ENCODE results near the gene CA11.

Gene CA11

GRCh38 chr19:48627865-48628314, 18.1 kb downstream of the CA11 start:
- DNase-seq (ENCODE audit: low read depth in 1 of 2, low spot score in 1 of 2) = no peak
- in situ Hi-C loops (cut with HindIII; ENCODE audit: low pct_unique_long_range_greater_than_20kb, low sequenced_read_pairs) = no loop called here
- TF ChIP-seq JUND (IDR thresholded peaks at IDR 0.05; ENCODE audit: low read depth) = no peak

GRCh38 chr19:48627201-48627864, 18.7 kb downstream of the CA11 start:
- in situ Hi-C loops (cut with HindIII; ENCODE audit: low pct_unique_long_range_greater_than_20kb, low sequenced_read_pairs) = no loop called here
- no peak for TF ChIP-seq JUND (IDR thresholded peaks at IDR 0.05; ENCODE audit: low read depth)
- DNase-seq (ENCODE audit: low read depth in 1 of 2, low spot score in 1 of 2) = no peak

- in situ Hi-C loops (cut with HindIII; ENCODE audit: low pct_unique_long_range_greater_than_20kb, low sequenced_read_pairs) = no loop called here
- TF ChIP-seq JUND (IDR thresholded peaks at IDR 0.05; ENCODE audit: low read depth) = no peak
- no peak for DNase-seq (ENCODE audit: low read depth in 1 of 2, low spot score in 1 of 2)
These were observed 20.1 kb downstream of the CA11 start for GRCh38 chr19:48625891-48626327.

- TF ChIP-seq JUND (IDR thresholded peaks at IDR 0.05; ENCODE audit: low read depth) = no peak
- DNase-seq (ENCODE audit: low read depth in 1 of 2, low spot score in 1 of 2) = no peak
- in situ Hi-C loops (cut with HindIII; ENCODE audit: low pct_unique_long_range_greater_than_20kb, low sequenced_read_pairs) = no loop called here
These were observed 20.9 kb downstream of the CA11 start for GRCh38 chr19:48624791-48625723.

- peak; percentile 66 to 89 for DNase-seq (ENCODE audit: low read depth in 1 of 2, low spot score in 1 of 2)
- no peak for TF ChIP-seq JUND (IDR thresholded peaks at IDR 0.05; ENCODE audit: low read depth)
- in situ Hi-C loops (cut with HindIII; ENCODE audit: low pct_unique_long_range_greater_than_20kb, low sequenced_read_pairs) = no loop called here
These were observed 21.9 kb downstream of the CA11 start for GRCh38 chr19:48624067-48624594.

- in situ Hi-C loops (cut with HindIII; ENCODE audit: low pct_unique_long_range_greater_than_20kb, low sequenced_read_pairs) = no loop called here
- no peak for DNase-seq (ENCODE audit: low read depth in 1 of 2, low spot score in 1 of 2)
- no peak for TF ChIP-seq JUND (IDR thresholded peaks at IDR 0.05; ENCODE audit: low read depth)
These were observed 22.4 kb downstream of the CA11 start for GRCh38 chr19:48623556-48624066.

GRCh38 chr19:48619692-48620585, 26.0 kb downstream of the CA11 start:
- in situ Hi-C loops (cut with HindIII; ENCODE audit: low pct_unique_long_range_greater_than_20kb, low sequenced_read_pairs) = no loop called here
- TF ChIP-seq JUND (IDR thresholded peaks at IDR 0.05; ENCODE audit: low read depth) = no peak
- DNase-seq (ENCODE audit: low read depth in 1 of 2, low spot score in 1 of 2) = no peak

- peak; percentile 89 to 99 for DNase-seq (ENCODE audit: low read depth in 1 of 2, low spot score in 1 of 2)
- in situ Hi-C loops (cut with HindIII; ENCODE audit: low pct_unique_long_range_greater_than_20kb, low sequenced_read_pairs) = no loop called here
- no peak for TF ChIP-seq JUND (IDR thresholded peaks at IDR 0.05; ENCODE audit: low read depth)
These were observed 26.9 kb downstream of the CA11 start, which contains the start of the genes RPL18 and SPHK2 for GRCh38 chr19:48618916-48619691. TSS of gene RPL18 (minus strand) at chr19:48619178. CDS start at chr19:48619143, 35 bp downstream. TSS of gene SPHK2 (plus strand) at chr19:48619506. CDS start at chr19:48620515, 1,009 bp downstream.

- no peak for TF ChIP-seq JUND (IDR thresholded peaks at IDR 0.05; ENCODE audit: low read depth)
- DNase-seq (ENCODE audit: low read depth in 1 of 2, low spot score in 1 of 2) = no peak
- in situ Hi-C loops (cut with HindIII; ENCODE audit: low pct_unique_long_range_greater_than_20kb, low sequenced_read_pairs) = no loop called here
These were observed 27.6 kb downstream of the CA11 start for GRCh38 chr19:48618278-48618915.

- no peak for TF ChIP-seq JUND (IDR thresholded peaks at IDR 0.05; ENCODE audit: low read depth)
- peak in 1 of 2 experiments; percentile 73 for DNase-seq (ENCODE audit: low read depth in 1 of 2, low spot score in 1 of 2)
- in situ Hi-C loops (cut with HindIII; ENCODE audit: low pct_unique_long_range_greater_than_20kb, low sequenced_read_pairs) = no loop called here
These were observed 28.6 kb downstream of the CA11 start for GRCh38 chr19:48617146-48617937.

Data from T47D (cell line).